SU-DHL-6 (cell line): Measurements from ENCODE around the gene PLA2G6.

Experiments
- CTCF ChIP-seq: fragments of 200-600 bp; sonication (generic); IDR thresholded peaks from one replicate; pipeline ENCODE4 v1.5.1; 2017; ENCODE audit warnings: antibody characterized with exemption, mild to moderate bottlenecking, low read length, moderate library complexity; ENCODE audit not compliant: insufficient read depth, poor library complexity, severe bottlenecking
- EZH2phosphoT487 ChIP-seq: fragments of 200-600 bp; sonication (generic), shearing (Covaris generic); conservative IDR thresholded peaks from 2 replicates; pipeline ENCODE4 v1.6.1; 2018; ENCODE audit warnings: mild to moderate bottlenecking, antibody characterized with exemption, low read length, moderate library complexity, mixed read lengths

- TF ChIP-seq CTCF, result no peak
- no peak for TF ChIP-seq EZH2phosphoT487
Observed at GRCh38 chr22:38175206-38176118, 6.2 kb downstream of the PLA2G6 start.
